HL-60 (cell line): Measurements from ENCODE around the gene CCNYL1.

Experiments
- DNase-seq, 2 experiments: peaks; one replicate each; pipeline ENCODE4 v3.0.0-alpha.2; 2010 to 2020; ENCODE audit warnings: low read depth in 1 of 2, low spot score in 1 of 2
- H3K27ac ChIP-seq: fragments of 250-450 bp; sonication (Bioruptor Pico); replicated peaks from 2 replicates; pipeline ENCODE4 v1.5.1; 2020; ENCODE audit warnings: mild to moderate bottlenecking, moderate library complexity
- H3K27me3 ChIP-seq: fragments of 250-450 bp; sonication (Bioruptor Pico); 2 replicates; pipeline ENCODE4 v1.5.1; 2021; ENCODE audit warnings: mild to moderate bottlenecking, moderate library complexity; ENCODE audit not compliant: insufficient read depth, poor library complexity, severe bottlenecking
- H3K4me3 ChIP-seq: replicated peaks from 2 replicates; pipeline ENCODE4 v1.5.1; 2011; ENCODE audit warnings: mild to moderate bottlenecking, control low read depth, low read length; ENCODE audit not compliant: insufficient read depth
- GABPA ChIP-seq: IDR thresholded peaks from 2 replicates; pipeline ENCODE4 v1.6.1; 2012; ENCODE audit warnings: low read depth
- POLR2AphosphoS5 ChIP-seq: IDR thresholded peaks from 2 replicates; pipeline ENCODE4 v1.6.1; 2012; ENCODE audit warnings: low read depth
- SPI1 ChIP-seq: IDR thresholded peaks from 2 replicates; pipeline ENCODE4 v1.6.1; 2012; ENCODE audit warnings: low read depth, mild to moderate bottlenecking, borderline replicate concordance
- TF ChIP-seq, protein P1 (sequence below): IDR thresholded peaks from 2 replicates; pipeline ENCODE4 v1.6.1; 2012; ENCODE audit warnings: low read depth; ENCODE audit not compliant: insufficient replicate concordance
- TF ChIP-seq, protein P2 (sequence below): IDR thresholded peaks from one replicate; pipeline ENCODE4 v1.5.1; 2011; ENCODE audit warnings: low read length, control low read depth, inconsistent platforms; ENCODE audit not compliant: insufficient read depth

CCNYL1 gene

GRCh38 chr2:207783514-207783913 lies 72.1 kb downstream of the CCNYL1 start:
- TF ChIP-seq GABPA, result no peak
- TF ChIP-seq POLR2AphosphoS5, result no peak
- no peak overlapping the region for H3K4me3 ChIP-seq
- no peak overlapping the region for H3K27ac ChIP-seq
- H3K27me3 ChIP-seq, result no peaks in the 10 kb centered on the region
- no peak for DNase-seq

DNA sequence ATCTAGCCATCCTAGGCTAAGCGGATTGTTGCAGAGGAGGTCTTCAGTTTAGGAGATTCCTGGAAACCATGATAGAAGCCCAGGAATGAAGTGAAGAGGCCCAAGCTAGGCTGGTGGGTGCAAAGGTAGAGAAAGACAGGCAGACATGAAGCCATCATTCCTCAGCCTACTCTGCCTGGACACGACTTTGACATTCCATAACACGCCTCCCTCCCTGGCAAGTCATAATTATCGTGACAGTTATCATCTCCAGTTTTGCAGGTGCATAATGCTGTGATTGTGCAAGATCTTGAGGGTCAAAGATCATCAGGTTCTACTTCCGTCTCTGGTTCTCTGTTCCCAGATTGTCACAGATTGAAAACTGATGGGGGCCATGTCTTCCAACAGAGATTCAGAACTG lies 73.5 kb downstream of the CCNYL1 start:
- TF ChIP-seq, protein P1, sequence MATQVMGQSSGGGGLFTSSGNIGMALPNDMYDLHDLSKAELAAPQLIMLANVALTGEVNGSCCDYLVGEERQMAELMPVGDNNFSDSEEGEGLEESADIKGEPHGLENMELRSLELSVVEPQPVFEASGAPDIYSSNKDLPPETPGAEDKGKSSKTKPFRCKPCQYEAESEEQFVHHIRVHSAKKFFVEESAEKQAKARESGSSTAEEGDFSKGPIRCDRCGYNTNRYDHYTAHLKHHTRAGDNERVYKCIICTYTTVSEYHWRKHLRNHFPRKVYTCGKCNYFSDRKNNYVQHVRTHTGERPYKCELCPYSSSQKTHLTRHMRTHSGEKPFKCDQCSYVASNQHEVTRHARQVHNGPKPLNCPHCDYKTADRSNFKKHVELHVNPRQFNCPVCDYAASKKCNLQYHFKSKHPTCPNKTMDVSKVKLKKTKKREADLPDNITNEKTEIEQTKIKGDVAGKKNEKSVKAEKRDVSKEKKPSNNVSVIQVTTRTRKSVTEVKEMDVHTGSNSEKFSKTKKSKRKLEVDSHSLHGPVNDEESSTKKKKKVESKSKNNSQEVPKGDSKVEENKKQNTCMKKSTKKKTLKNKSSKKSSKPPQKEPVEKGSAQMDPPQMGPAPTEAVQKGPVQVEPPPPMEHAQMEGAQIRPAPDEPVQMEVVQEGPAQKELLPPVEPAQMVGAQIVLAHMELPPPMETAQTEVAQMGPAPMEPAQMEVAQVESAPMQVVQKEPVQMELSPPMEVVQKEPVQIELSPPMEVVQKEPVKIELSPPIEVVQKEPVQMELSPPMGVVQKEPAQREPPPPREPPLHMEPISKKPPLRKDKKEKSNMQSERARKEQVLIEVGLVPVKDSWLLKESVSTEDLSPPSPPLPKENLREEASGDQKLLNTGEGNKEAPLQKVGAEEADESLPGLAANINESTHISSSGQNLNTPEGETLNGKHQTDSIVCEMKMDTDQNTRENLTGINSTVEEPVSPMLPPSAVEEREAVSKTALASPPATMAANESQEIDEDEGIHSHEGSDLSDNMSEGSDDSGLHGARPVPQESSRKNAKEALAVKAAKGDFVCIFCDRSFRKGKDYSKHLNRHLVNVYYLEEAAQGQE, result no peak
- TF ChIP-seq POLR2AphosphoS5 (no peak), GABPA (no peak), SPI1 (no peak)
- TF ChIP-seq, protein P2, sequence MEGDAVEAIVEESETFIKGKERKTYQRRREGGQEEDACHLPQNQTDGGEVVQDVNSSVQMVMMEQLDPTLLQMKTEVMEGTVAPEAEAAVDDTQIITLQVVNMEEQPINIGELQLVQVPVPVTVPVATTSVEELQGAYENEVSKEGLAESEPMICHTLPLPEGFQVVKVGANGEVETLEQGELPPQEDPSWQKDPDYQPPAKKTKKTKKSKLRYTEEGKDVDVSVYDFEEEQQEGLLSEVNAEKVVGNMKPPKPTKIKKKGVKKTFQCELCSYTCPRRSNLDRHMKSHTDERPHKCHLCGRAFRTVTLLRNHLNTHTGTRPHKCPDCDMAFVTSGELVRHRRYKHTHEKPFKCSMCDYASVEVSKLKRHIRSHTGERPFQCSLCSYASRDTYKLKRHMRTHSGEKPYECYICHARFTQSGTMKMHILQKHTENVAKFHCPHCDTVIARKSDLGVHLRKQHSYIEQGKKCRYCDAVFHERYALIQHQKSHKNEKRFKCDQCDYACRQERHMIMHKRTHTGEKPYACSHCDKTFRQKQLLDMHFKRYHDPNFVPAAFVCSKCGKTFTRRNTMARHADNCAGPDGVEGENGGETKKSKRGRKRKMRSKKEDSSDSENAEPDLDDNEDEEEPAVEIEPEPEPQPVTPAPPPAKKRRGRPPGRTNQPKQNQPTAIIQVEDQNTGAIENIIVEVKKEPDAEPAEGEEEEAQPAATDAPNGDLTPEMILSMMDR, result no peak
- no peak for DNase-seq

GRCh38 chr2:207787017-207787416 lies 75.6 kb downstream of the CCNYL1 start:
- Histone ChIP-seq H3K4me3 (no peak overlapping the region), H3K27me3 (no peaks in the 10 kb centered on the region), H3K27ac (no peak overlapping the region)
- peak; percentile 66 to 67 for DNase-seq
- TF ChIP-seq SPI1 (no peak), GABPA (no peak), POLR2AphosphoS5 (no peak)
- TF ChIP-seq, protein P2, result no peak
- TF ChIP-seq, protein P1, result no peak

More for the DNA sequence above, 73.5 kb downstream of the CCNYL1 start:
- H3K4me3 ChIP-seq, result no peak overlapping the region
- H3K27me3 ChIP-seq, result no peaks in the 10 kb centered on the region
- H3K27ac ChIP-seq, result no peak overlapping the region

DNA sequence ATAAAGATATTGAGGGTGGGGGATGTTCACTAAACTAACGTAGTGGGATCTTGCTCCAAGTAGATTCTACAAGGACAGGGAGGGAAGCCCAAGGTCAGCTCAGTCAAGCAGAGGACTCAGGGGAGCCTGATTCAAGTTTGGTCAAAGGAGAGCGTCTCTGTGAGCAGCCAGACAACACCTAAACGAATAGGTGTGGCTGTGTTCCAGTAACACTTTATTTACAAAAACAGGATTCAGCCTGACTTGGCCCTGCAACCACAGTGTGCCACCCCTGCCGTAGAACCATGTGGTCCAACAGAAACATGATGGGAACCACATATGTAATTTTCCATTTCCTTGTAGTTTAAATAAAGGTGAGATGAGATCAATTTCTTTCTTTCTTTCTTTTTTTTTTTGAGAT lies 76.4 kb downstream of the CCNYL1 start:
- Histone ChIP-seq H3K4me3 (no peak overlapping the region), H3K27ac (no peak overlapping the region), H3K27me3 (no peaks in the 10 kb centered on the region)
- TF ChIP-seq, protein P2, result no peak
- no peak for TF ChIP-seq GABPA
- no peak for TF ChIP-seq POLR2AphosphoS5
- TF ChIP-seq, protein P1, result no peak
- TF ChIP-seq SPI1, result no peak
- DNase-seq, result no peak
